ENCODE measurements around the gene MRPL20.

GRCh38 chr1:1438531-1439381 is 31.7 kb upstream of the MRPL20 start:
- TF ChIP-seq, protein P1, sequence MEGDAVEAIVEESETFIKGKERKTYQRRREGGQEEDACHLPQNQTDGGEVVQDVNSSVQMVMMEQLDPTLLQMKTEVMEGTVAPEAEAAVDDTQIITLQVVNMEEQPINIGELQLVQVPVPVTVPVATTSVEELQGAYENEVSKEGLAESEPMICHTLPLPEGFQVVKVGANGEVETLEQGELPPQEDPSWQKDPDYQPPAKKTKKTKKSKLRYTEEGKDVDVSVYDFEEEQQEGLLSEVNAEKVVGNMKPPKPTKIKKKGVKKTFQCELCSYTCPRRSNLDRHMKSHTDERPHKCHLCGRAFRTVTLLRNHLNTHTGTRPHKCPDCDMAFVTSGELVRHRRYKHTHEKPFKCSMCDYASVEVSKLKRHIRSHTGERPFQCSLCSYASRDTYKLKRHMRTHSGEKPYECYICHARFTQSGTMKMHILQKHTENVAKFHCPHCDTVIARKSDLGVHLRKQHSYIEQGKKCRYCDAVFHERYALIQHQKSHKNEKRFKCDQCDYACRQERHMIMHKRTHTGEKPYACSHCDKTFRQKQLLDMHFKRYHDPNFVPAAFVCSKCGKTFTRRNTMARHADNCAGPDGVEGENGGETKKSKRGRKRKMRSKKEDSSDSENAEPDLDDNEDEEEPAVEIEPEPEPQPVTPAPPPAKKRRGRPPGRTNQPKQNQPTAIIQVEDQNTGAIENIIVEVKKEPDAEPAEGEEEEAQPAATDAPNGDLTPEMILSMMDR (IDR thresholded peaks at IDR 0.05) = no peak
- TF ChIP-seq POLR2A (IDR thresholded peaks at IDR 0.05) = no peak

All from thyroid gland (tissue), 4 donors.